Small intestine (tissue), 7 donors: ENCODE data around the gene GAL3ST2. TPM values are rescaled to one million over a fixed set of nuclear protein-coding genes. Genes with fewer than 3 reads are reported as not detected.
"Not testable (repeated sequence)": the region's sequence is repeated elsewhere in the genome, so short reads cannot be mapped to it uniquely, and the experiment has no call there.

Source experiments
- DNase-seq, 2 donors: peaks; one replicate each; pipeline versions ENCODE4 v3.0.0 to v3.0.0-alpha.2; 2013
- FAIRE-seq: peaks from 2 replicates; lab custom pipeline; 2012; peaks lifted over from hg19 to GRCh38; lab: Jason Lieb, UNC
- H3K27ac ChIP-seq, 3 donors: one replicate each; pipeline ENCODE4 v1.5.1; 2013; ENCODE audit warnings: low read length in 2 of 3, mild to moderate bottlenecking in 2 of 3, control low read depth in 1 of 3, inconsistent platforms in 1 of 3, low read depth in 1 of 3, moderate library complexity in 1 of 3
- H3K27me3 ChIP-seq, 3 donors: one replicate each; pipeline ENCODE4 v1.6.1; 2013; ENCODE audit warnings: low read length in 3 of 3, inconsistent platforms in 1 of 3; ENCODE audit not compliant: control insufficient read depth in 3 of 3, insufficient read depth in 3 of 3
- H3K36me3 ChIP-seq, 3 donors: one replicate each; pipeline ENCODE4 v1.6.1; 2013; ENCODE audit warnings: low read length in 3 of 3, inconsistent platforms in 1 of 3, low read depth in 1 of 3, mild to moderate bottlenecking in 1 of 3, moderate library complexity in 1 of 3; ENCODE audit not compliant: control insufficient read depth in 3 of 3, insufficient read depth in 2 of 3
- H3K4me1 ChIP-seq, 3 donors: one replicate each; pipeline ENCODE4 v1.6.1; 2013; ENCODE audit warnings: low read length in 2 of 3, inconsistent platforms in 1 of 3, low read depth in 1 of 3, mild to moderate bottlenecking in 1 of 3, moderate library complexity in 1 of 3; ENCODE audit not compliant: control insufficient read depth in 3 of 3, insufficient read depth in 2 of 3
- H3K4me3 ChIP-seq, 3 donors: one replicate each; pipeline ENCODE4 v1.5.1; 2013; ENCODE audit warnings: low read length in 3 of 3, control low read depth in 1 of 3, inconsistent platforms in 1 of 3, low read depth in 1 of 3, mild to moderate bottlenecking in 1 of 3, moderate library complexity in 1 of 3
- H3K9me3 ChIP-seq, 2 donors: one replicate each; pipeline ENCODE4 v1.6.1; 2013; ENCODE audit warnings: low read depth in 1 of 2, low read length in 1 of 2; ENCODE audit not compliant: control insufficient read depth in 2 of 2, insufficient read depth in 1 of 2
- WGBS, 3 donors: extraction: QIAGEN DNeasy Blood & Tissue Kit; methylation state at CpG; one replicate each; pipeline ENCODE4 v1.1.7; 2013; 5-methylcytosine and 5-hydroxymethylcytosine counted together
- polyA plus RNA-seq, 4 donors: library from polyadenylated mRNA; stranded (reverse) in 3 of 4; unstranded in 1 of 4; fragments of 200-250 nt in 3 of 4; fragments of 120-200 nt in 1 of 4; gene quantifications; one replicate each; pipeline versions ENCODE4 v1.2.1 to v1.2.3, GENCODE V29; 2013
- donor health status: healthy with polysubstance abuse.
- donor health status: control.
- donor health status: control.
- donor health status: Bipolar disorder and iron deficiency.
- donor health status: healthy.

GAL3ST2 gene
- polyA plus RNA-seq, 4 donors = 0.03 to 0.04 TPM; not detected in 2

DNA sequence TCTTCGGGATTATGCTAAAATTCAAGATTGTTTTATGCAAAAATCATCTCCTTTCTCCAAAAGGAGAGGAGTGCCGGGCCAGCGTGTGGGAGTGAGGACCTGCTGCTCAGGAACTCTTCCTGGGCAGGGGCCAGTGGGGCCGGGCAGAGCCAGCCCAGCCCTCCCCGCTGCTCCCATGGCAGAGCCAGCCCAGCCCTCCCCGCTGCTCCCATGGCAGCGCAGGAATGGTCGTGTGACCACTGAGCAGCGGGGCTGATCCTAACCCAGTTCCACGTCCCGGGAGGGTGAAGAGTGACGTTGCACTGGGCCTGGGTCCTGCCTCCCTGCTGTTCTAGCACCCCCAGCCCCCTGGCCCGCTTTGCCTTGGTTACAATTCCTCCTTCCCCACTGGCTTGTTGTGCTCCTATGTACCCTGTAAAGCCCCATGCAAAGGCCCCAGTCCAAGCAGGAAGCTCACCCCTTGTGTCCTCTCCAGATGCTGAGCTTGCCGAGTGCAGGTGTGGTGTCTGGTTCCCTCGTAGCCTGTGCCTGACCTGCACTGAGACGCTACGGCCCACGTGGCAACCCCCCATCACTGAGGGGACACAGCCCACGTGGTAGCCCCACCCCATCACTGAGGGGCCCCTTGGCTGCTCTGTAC lies 20.9 kb downstream of the GAL3ST2 start:
- no peak overlapping the region for H3K27ac ChIP-seq
- no peaks in the 10 kb centered on the region for H3K4me1 ChIP-seq
- H3K9me3 ChIP-seq = no peaks in the 10 kb centered on the region
- H3K4me3 ChIP-seq = no peak overlapping the region
- FAIRE-seq (no peak), DNase-seq (no peak)
- 82 to 84% (median 83%) methylated on average over 16 to 19 of the region's 19 CpGs for WGBS, 3 donors
- no peaks in the 10 kb centered on the region for H3K36me3 ChIP-seq
- H3K27me3 ChIP-seq = peaks cover 0 to 6% (median 0%) of the 10 kb centered on the region in 3 donors

DNA sequence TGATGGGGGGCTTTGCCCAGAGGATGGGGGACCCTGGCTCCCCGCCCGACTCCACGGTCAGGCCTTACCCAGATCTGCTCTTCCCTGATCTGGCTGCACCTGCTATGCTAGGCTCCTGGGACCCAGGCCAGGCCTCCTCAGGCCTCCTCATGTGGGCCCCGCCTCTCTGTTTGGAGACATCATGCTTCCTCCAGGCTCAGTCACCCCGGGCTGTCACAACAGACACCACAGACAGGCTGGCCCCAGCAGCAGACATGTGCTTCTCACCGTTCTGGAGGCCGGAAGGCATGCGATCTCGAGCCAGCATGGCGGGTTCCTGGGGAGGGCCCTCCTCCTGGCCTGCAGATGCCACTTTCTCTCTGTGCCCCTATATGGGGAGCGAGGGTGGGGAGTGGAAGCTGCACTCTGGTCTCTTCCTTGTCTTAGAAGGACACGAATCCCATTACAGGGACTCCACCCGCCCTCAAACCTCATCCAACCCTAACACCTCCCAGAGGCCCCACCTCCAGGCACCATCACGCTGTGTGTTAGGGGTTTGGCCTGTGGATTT lies 21.5 kb downstream of the GAL3ST2 start:
- no peaks in the 10 kb centered on the region for H3K4me1 ChIP-seq
- DNase-seq = no peak
- FAIRE-seq = no peak
- H3K27ac ChIP-seq = no peak overlapping the region
- WGBS, 3 donors = 74 to 83% (median 77%) methylated on average over 14 of the region's 14 CpGs
- H3K4me3 ChIP-seq = no peak overlapping the region
- H3K36me3 ChIP-seq = no peaks in the 10 kb centered on the region
- no peaks in the 10 kb centered on the region for H3K9me3 ChIP-seq
- H3K27me3 ChIP-seq = peaks cover 0 to 12% (median 3%) of the 10 kb centered on the region in 3 donors

DNA sequence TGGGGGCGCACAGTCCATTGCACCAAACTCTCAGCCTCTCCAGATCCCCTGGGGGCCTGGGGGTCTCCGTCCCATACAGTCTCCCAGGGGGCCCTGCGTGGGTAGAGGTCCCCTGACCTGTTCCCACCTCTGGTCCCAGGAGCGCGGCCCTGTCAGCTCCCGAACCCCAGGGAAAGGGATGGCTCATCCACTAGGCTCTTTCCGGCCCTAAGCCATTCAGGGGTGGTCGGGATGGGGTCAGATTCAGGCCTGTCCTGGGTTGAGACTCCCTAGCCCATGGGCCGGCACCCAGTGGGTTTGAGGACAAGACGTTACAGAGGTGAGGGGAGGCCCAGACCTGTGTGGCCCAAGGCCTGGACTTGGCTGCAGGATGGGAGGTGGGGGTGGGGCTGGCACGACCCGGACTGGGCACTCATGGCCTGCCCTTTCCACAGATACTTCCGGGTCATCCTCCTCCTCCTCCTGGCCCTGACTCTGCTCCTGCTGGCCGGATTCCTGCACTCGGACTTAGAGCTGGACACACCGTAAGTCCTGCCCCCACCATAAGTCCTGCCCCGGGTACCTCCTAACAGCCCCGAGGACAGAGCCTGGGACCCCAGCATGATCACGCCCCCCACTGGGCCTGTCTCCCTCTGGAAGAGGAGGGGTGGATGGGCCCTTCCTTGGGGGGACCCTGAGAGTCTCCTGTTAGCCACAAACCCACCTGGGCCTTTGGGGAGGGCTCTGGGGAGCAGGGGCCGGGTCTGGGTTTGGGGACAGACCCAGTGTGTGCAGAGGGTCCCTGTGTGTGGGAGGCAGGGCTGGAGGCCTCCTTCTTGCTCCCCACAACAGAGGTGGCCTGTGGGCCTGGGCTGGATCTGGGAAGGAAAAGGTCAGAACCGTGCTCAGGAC lies 22.3 kb downstream of the GAL3ST2 start:
- Histone ChIP-seq H3K36me3 (no peaks in the 10 kb centered on the region), H3K27me3 (peaks cover 0 to 16% (median 3%) of the 10 kb centered on the region in 3 donors), H3K4me1 (peaks cover 0 to 2% (median 0%) of the 10 kb centered on the region in 3 donors), H3K27ac (no peak overlapping the region), H3K4me3 (no peak overlapping the region), H3K9me3 (no peaks in the 10 kb centered on the region)
- 87 to 91% (median 91%) methylated on average over 17 to 21 of the region's 21 CpGs for WGBS, 3 donors
- DNase-seq (no peak), FAIRE-seq (no peak)

DNA sequence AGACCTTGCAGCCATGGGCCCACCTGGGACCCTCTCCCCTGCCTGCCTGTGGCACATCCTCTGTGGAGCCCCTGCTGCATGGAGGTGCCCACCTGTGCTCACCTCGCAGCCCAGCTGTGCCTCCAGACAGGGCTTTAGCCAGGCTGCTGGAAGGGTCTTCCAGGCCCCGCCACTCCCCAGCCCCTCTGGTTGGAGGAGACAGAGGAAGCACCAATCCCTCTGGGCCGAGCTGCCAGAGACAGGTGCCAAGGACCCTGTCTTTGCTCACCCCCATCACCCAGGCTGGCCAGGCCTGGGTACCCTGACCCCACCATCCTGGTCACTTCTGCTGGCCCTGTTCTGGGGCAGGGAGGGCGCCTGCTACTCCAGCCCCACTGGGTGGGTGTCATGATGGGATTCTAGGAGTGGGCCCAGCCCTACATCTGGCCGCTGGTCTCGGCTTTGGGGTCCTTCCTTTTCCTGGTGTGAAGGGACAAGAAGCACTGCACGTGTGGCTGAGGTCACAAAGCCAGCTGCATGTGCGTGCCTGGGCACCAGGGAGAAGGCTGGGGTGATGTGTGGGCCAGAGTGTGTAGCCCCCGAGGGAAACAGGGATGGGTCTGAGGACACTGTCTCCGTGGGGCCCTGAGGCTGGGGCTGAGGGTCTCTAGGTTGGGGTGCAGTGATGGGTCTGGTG lies 23.0 kb downstream of the GAL3ST2 start:
- Histone ChIP-seq H3K9me3 (no peaks in the 10 kb centered on the region), H3K4me1 (peaks cover 0 to 10% (median 0%) of the 10 kb centered on the region in 3 donors), H3K4me3 (no peak overlapping the region), H3K27ac (no peak overlapping the region), H3K27me3 (peaks cover 3 to 24% (median 5%) of the 10 kb centered on the region in 3 donors), H3K36me3 (no peaks in the 10 kb centered on the region)
- 84 to 87% (median 86%) methylated on average over 10 of the region's 10 CpGs for WGBS, 3 donors
- FAIRE-seq (no peak), DNase-seq (no peak)

DNA sequence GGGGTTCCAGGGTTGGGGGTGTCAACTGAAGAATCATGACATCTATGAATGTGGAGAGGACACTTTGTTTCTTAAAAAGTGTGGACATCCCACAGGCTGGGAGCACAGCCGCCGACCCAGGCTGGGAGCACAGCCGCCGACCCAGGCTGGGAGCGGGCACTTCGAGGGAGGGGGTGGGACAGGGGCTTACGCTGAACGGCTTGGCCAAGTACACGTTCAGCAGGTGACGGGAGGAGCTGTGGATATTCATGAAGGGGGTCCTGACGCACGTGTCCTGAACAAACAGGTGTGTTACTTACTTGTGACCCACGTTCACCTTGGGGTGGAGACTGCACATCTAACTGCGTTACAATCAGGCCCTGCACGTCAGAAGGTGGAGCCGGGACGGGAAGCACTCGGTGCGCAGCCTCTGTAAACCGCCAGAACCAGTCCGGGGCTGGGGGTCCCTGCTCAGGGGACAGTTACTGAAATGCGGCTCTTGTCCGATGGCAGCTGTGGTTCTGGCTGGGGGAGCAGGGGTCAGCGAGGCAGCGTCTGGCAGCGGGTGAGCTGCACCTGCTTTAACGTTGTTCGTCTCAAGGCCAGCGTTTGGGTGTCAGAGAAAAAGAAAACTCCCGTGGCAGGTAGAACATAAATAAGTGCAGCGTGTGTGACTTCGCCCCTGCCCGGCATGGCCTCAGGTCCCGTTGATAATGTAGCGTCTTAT lies 23.7 kb downstream of the GAL3ST2 start:
- WGBS, 3 donors = 62 to 74% (median 67%) methylated on average over 32 to 35 of the region's 35 CpGs

DNA sequence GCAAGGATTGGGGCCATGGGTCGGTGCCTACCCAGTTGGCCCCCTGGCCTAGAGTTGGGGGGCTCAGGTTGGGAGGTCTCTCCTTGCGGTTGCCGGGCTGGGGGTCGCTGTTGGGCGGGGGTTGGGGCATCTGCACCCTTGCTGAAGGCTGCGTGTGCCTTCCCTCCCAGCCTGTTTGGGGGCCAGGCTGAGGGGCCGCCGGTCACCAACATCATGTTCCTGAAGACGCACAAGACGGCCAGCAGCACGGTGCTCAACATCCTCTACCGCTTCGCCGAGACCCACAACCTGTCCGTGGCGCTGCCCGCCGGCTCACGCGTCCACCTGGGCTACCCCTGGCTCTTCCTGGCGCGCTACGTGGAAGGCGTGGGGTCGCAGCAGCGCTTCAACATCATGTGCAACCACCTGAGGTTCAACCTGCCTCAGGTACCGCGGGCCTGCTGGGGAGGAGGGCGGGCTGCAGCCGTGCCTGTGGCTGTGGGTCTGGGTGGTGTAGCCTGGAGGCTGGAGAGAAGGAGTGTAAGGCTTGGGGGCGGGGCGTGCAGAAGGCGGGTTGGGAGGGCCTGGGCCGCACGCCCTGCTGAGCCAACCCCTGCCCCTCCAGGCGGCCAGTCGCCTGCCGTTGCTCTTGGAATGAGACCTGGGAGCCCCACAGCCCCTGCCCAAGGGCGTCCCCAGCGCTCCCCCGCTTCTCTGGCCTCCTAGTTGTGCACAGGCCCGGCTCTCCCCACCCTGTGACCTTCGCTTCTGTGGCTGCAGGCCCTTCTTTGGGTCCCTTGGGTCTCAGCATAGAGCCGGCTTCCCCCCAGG lies 25.2 kb downstream of the GAL3ST2 start:
- FAIRE-seq (no peak), DNase-seq (no peak)
- H3K27ac ChIP-seq = no peak overlapping the region
- H3K4me1 ChIP-seq = peaks cover 0 to 12% (median 0%) of the 10 kb centered on the region in 3 donors
- H3K27me3 ChIP-seq = peaks cover 3 to 28% (median 5%) of the 10 kb centered on the region in 3 donors
- no peak overlapping the region for H3K4me3 ChIP-seq
- H3K9me3 ChIP-seq = no peaks in the 10 kb centered on the region
- WGBS, 3 donors = 66 to 73% (median 73%) methylated on average over 40 to 44 of the region's 44 CpGs
- H3K36me3 ChIP-seq = no peaks in the 10 kb centered on the region

More for the DNA sequence above, 23.7 kb downstream of the GAL3ST2 start:
- H3K27ac ChIP-seq, H3K36me3 ChIP-seq, H3K9me3 ChIP-seq, H3K4me3 ChIP-seq, DNase-seq, FAIRE-seq: not testable (repeated sequence)
- peaks cover 3 to 28% (median 5%) of the 10 kb centered on the region in 3 donors for H3K27me3 ChIP-seq
- peaks cover 0 to 12% (median 0%) of the 10 kb centered on the region in 3 donors for H3K4me1 ChIP-seq
